Trophoblast cell (in vitro differentiated cells and primary cell): ENCODE results near the gene OSCP1.

Experiments
- DNase-seq, 2 donors: peaks; one replicate each; pipeline ENCODE4 v3.0.0-alpha.2; 2016
- H2AFZ ChIP-seq: 2 replicates; pipeline ENCODE4 v1.6.1; 2013; ENCODE audit warnings: low read length, moderate library complexity, mild to moderate bottlenecking; ENCODE audit not compliant: insufficient read depth, poor library complexity
- H2AK5ac ChIP-seq: 2 replicates; pipeline ENCODE4 v1.6.1; 2013; ENCODE audit warnings: mild to moderate bottlenecking, low read length
- H2BK120ac ChIP-seq: 2 replicates; pipeline ENCODE4 v1.6.1; 2013; ENCODE audit warnings: low read length, mild to moderate bottlenecking, moderate library complexity; ENCODE audit not compliant: insufficient read depth, poor library complexity
- H2BK12ac ChIP-seq: 2 replicates; pipeline ENCODE4 v1.6.1; 2013; ENCODE audit warnings: mild to moderate bottlenecking, low read length, moderate library complexity
- H2BK5ac ChIP-seq: 2 replicates; pipeline ENCODE4 v1.6.1; 2013; ENCODE audit warnings: low read length, low read depth, moderate library complexity, mild to moderate bottlenecking; ENCODE audit not compliant: poor library complexity
- H3K14ac ChIP-seq: 2 replicates; pipeline ENCODE4 v1.6.1; 2013; ENCODE audit warnings: mild to moderate bottlenecking, low read length
- H3K18ac ChIP-seq: 2 replicates; pipeline ENCODE4 v1.6.1; 2013; ENCODE audit warnings: mild to moderate bottlenecking, low read length
- H3K23ac ChIP-seq: 2 replicates; pipeline ENCODE4 v1.6.1; 2013; ENCODE audit warnings: low read length
- H3K27ac ChIP-seq: 2 replicates; pipeline ENCODE4 v1.5.1; 2013; ENCODE audit warnings: low read depth, mild to moderate bottlenecking, inconsistent platforms, low read length, moderate library complexity
- H3K27me3 ChIP-seq: 2 replicates; pipeline ENCODE4 v1.6.1; 2013; ENCODE audit warnings: inconsistent platforms, mild to moderate bottlenecking, low read length, moderate library complexity; ENCODE audit not compliant: insufficient read depth
- H3K36me3 ChIP-seq, 2 experiments: 1 replicate in 1 of 2; 2 replicates in 1 of 2; pipeline ENCODE4 v1.6.1; 2013; ENCODE audit warnings: low read length in 2 of 2, mild to moderate bottlenecking in 2 of 2, moderate library complexity in 1 of 2; ENCODE audit not compliant: insufficient read depth in 2 of 2, control insufficient read depth in 1 of 2
- H3K4ac ChIP-seq: 2 replicates; pipeline ENCODE4 v1.6.1; 2013; ENCODE audit warnings: low read depth, mild to moderate bottlenecking, low read length, moderate library complexity
- H3K4me1 ChIP-seq, 2 experiments: 1 replicate in 1 of 2; 2 replicates in 1 of 2; pipeline ENCODE4 v1.6.1; 2013; ENCODE audit warnings: low read length in 2 of 2, mild to moderate bottlenecking in 2 of 2, moderate library complexity in 1 of 2; ENCODE audit not compliant: insufficient read depth in 2 of 2, control insufficient read depth in 1 of 2
- H3K4me2 ChIP-seq: 2 replicates; pipeline ENCODE4 v1.6.1; 2013; ENCODE audit warnings: inconsistent platforms, mild to moderate bottlenecking, low read length, moderate library complexity
- H3K4me3 ChIP-seq: 2 replicates; pipeline ENCODE4 v1.5.1; 2013; ENCODE audit warnings: mild to moderate bottlenecking, low read depth, low read length, inconsistent platforms
- H3K79me1 ChIP-seq: one replicate; pipeline ENCODE4 v1.6.1; 2013; ENCODE audit warnings: low read length
- H3K79me2 ChIP-seq: 2 replicates; pipeline ENCODE4 v1.6.1; 2013; ENCODE audit warnings: low read length, mild to moderate bottlenecking; ENCODE audit not compliant: control insufficient read depth, insufficient read depth, poor library complexity
- H3K9ac ChIP-seq: 2 replicates; pipeline ENCODE4 v1.6.1; 2013; ENCODE audit warnings: mild to moderate bottlenecking, low read length
- H3K9me3 ChIP-seq: 2 replicates; pipeline ENCODE4 v1.6.1; 2013; ENCODE audit warnings: low read depth, mild to moderate bottlenecking, control low read depth, inconsistent platforms, low read length; ENCODE audit not compliant: insufficient read depth
- H4K12ac ChIP-seq: 2 replicates; pipeline ENCODE4 v1.6.1; 2013; ENCODE audit warnings: low read depth, mild to moderate bottlenecking, low read length, moderate library complexity
- H4K8ac ChIP-seq: 2 replicates; pipeline ENCODE4 v1.6.1; 2013; ENCODE audit warnings: low read depth, mild to moderate bottlenecking, low read length, moderate library complexity
- H4K91ac ChIP-seq: one replicate; pipeline ENCODE4 v1.6.1; 2013; ENCODE audit warnings: low read depth, mild to moderate bottlenecking, low read length, moderate library complexity
- WGBS: extraction: QIAGEN DNeasy Blood & Tissue Kit; methylation state at CpG from one replicate; pipeline ENCODE4 v1.1.7; 2013; ENCODE audit warnings: missing lambda C conversion rate; ENCODE audit not compliant: insufficient read length, insufficient coverage; ENCODE audit errors: extremely low coverage; 5-methylcytosine and 5-hydroxymethylcytosine counted together

The OSCP1 gene

DNA sequence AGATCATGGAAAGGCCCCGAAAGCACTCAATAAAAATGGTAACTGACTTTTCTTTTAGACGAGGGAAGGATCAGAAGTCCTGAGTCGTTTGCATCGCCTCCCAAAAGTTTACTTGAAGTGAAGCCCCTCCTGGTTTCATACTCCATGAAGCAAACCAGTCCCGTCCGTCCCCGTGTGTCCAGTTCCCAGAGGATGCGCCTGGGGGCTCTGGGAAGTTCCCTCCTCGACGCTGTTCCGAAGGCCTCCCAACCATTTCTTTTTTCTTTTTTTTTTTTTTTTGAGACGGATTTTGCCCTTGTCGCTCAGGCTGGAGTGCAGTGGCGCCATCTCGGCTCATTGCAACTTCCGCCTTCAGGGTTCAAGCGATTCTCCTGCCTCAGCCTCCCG lies 661 bp upstream of the OSCP1 start:
- H3K27me3 ChIP-seq = no peaks in the 10 kb centered on the region
- peaks cover 6% of the 10 kb centered on the region for H3K79me1 ChIP-seq
- peak overlapping the region; percentile 96 for H4K8ac ChIP-seq
- peak overlapping the region; percentile 94 for H4K91ac ChIP-seq
- H2BK120ac ChIP-seq = no peak overlapping the region
- DNase-seq = peak; percentile 49 to 66
- H3K9ac ChIP-seq = no peak overlapping the region
- no peaks in the 10 kb centered on the region for H3K79me2 ChIP-seq
- H3K23ac ChIP-seq = no peak overlapping the region
- peak overlapping the region; percentile 70 for H3K18ac ChIP-seq
- H3K4me3 ChIP-seq = peak overlapping the region; percentile 65
- no CpG with 5 or more reads among the region's 18 CpGs for WGBS
- H4K12ac ChIP-seq = peak overlapping the region; percentile 96
- H3K4ac ChIP-seq = peak overlapping the region; percentile 43
- H3K4me2 ChIP-seq = peak overlapping the region; percentile 71
- peak overlapping the region; percentile 64 for H2AFZ ChIP-seq
- peaks cover 4 to 10% of the 10 kb centered on the region in 2 experiments for H3K4me1 ChIP-seq
- peak overlapping the region; percentile 52 for H2AK5ac ChIP-seq
- peak overlapping the region; percentile 81 for H3K27ac ChIP-seq
- H2BK12ac ChIP-seq = no peak overlapping the region
- peak overlapping the region; percentile 90 for H3K14ac ChIP-seq
- H3K9me3 ChIP-seq = no peaks in the 10 kb centered on the region
- peaks cover 5 to 16% of the 10 kb centered on the region in 2 experiments for H3K36me3 ChIP-seq
- H2BK5ac ChIP-seq = no peak overlapping the region

GRCh38 chr1:36448530-36449056 lies 1.7 kb downstream of the OSCP1 start:
- WGBS = no CpG with 5 or more reads among the region's 4 CpGs
- Histone ChIP-seq H3K27ac (no peak overlapping the region), H3K4me2 (no peak overlapping the region)

DNA sequence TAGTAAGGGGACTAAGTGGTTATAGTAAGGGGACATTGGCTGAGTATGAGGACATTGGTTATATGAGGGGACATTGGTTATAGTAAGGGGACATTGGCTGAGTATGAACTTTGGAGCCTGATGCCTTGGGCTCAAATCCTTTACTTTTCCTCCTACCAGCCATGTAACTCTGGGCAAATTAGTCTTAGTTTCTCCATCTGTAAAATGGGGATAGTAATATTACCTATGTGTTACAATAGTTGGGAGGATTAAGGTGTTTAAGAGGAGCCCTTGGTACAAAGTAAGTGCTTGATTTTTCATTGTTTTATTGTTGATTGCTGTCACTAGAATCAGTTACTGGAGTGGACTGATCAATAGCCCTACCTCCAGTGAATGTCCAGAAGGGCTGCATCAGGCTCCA lies 2.8 kb downstream of the OSCP1 start:
- H3K9me3 ChIP-seq = no peaks in the 10 kb centered on the region
- peaks cover 6% of the 10 kb centered on the region for H3K79me1 ChIP-seq
- H3K18ac ChIP-seq = no peak overlapping the region
- peaks cover 4 to 10% of the 10 kb centered on the region in 2 experiments for H3K4me1 ChIP-seq
- no peak overlapping the region for H2BK120ac ChIP-seq
- H3K27me3 ChIP-seq = no peaks in the 10 kb centered on the region
- no peaks in the 10 kb centered on the region for H3K79me2 ChIP-seq
- no peak overlapping the region for H2AK5ac ChIP-seq
- no peak overlapping the region for H3K4me3 ChIP-seq
- no peak for DNase-seq
- no peak overlapping the region for H2BK5ac ChIP-seq
- H3K27ac ChIP-seq = no peak overlapping the region
- H2BK12ac ChIP-seq = no peak overlapping the region
- no peak overlapping the region for H3K4me2 ChIP-seq
- no peak overlapping the region for H3K4ac ChIP-seq
- H4K91ac ChIP-seq = no peak overlapping the region
- no peaks in the 10 kb centered on the region for H3K36me3 ChIP-seq
- H4K8ac ChIP-seq = no peak overlapping the region
- no peak overlapping the region for H2AFZ ChIP-seq
- no peak overlapping the region for H3K23ac ChIP-seq
- no peak overlapping the region for H3K14ac ChIP-seq
- H3K9ac ChIP-seq = no peak overlapping the region
- no peak overlapping the region for H4K12ac ChIP-seq

More at GRCh38 chr1:36448530-36449056, 1.7 kb downstream of the OSCP1 start:
- no peaks in the 10 kb centered on the region for H3K79me2 ChIP-seq
- H3K4me3 ChIP-seq = no peak overlapping the region
- no peak overlapping the region for H2AK5ac ChIP-seq
- no peaks in the 10 kb centered on the region for H3K9me3 ChIP-seq
- H2BK12ac ChIP-seq = no peak overlapping the region
- no peak overlapping the region for H3K9ac ChIP-seq
- no peaks in the 10 kb centered on the region for H3K27me3 ChIP-seq
- no peak overlapping the region for H2BK5ac ChIP-seq
- no peak overlapping the region for H4K91ac ChIP-seq
- H3K36me3 ChIP-seq = no peaks in the 10 kb centered on the region
- no peak overlapping the region for H3K4ac ChIP-seq
- no peak overlapping the region for H2AFZ ChIP-seq
- no peak overlapping the region for H3K18ac ChIP-seq
- peaks cover 4 to 10% of the 10 kb centered on the region in 2 experiments for H3K4me1 ChIP-seq
- peaks cover 6% of the 10 kb centered on the region for H3K79me1 ChIP-seq
- H3K14ac ChIP-seq = no peak overlapping the region
- no peak for DNase-seq
- H3K23ac ChIP-seq = no peak overlapping the region
- no peak overlapping the region for H4K8ac ChIP-seq
- no peak overlapping the region for H4K12ac ChIP-seq
- no peak overlapping the region for H2BK120ac ChIP-seq

- Histone ChIP-seq H2BK5ac (no peak overlapping the region), H3K79me1 (peaks cover 6% of the 10 kb centered on the region), H2AK5ac (no peak overlapping the region), H3K14ac (no peak overlapping the region), H3K4me3 (no peak overlapping the region), H3K4me1 (peaks cover 4 to 10% of the 10 kb centered on the region in 2 experiments), H3K18ac (no peak overlapping the region), H3K9me3 (no peaks in the 10 kb centered on the region), H2AFZ (no peak overlapping the region), H2BK120ac (no peak overlapping the region), H3K27me3 (no peaks in the 10 kb centered on the region), H3K79me2 (no peaks in the 10 kb centered on the region), H4K8ac (no peak overlapping the region), H3K4me2 (no peak overlapping the region), H4K12ac (no peak overlapping the region), H3K4ac (no peak overlapping the region), H3K36me3 (no peaks in the 10 kb centered on the region), H2BK12ac (peak overlapping the region; percentile 17), H3K27ac (no peak overlapping the region), H3K9ac (no peak overlapping the region), H3K23ac (no peak overlapping the region), H4K91ac (no peak overlapping the region)
- no peak for DNase-seq
- no CpG with 5 or more reads among the region's 5 CpGs for WGBS
These were observed 3.5 kb downstream of the OSCP1 start for GRCh38 chr1:36446746-36447145.
